IPS-NIHi7 (cell line): Measurements from ENCODE around the gene TUBB2A.
"Not testable (repeated sequence)": the region's sequence is repeated elsewhere in the genome, so short reads cannot be mapped to it uniquely, and the experiment has no call there.

ENCODE experiments used
- DNase-seq: peaks from one replicate; pipeline ENCODE4 v3.0.0; 2012; ENCODE audit warnings: mixed read lengths; ENCODE audit errors: extremely low spot score

Gene TUBB2A

DNA sequence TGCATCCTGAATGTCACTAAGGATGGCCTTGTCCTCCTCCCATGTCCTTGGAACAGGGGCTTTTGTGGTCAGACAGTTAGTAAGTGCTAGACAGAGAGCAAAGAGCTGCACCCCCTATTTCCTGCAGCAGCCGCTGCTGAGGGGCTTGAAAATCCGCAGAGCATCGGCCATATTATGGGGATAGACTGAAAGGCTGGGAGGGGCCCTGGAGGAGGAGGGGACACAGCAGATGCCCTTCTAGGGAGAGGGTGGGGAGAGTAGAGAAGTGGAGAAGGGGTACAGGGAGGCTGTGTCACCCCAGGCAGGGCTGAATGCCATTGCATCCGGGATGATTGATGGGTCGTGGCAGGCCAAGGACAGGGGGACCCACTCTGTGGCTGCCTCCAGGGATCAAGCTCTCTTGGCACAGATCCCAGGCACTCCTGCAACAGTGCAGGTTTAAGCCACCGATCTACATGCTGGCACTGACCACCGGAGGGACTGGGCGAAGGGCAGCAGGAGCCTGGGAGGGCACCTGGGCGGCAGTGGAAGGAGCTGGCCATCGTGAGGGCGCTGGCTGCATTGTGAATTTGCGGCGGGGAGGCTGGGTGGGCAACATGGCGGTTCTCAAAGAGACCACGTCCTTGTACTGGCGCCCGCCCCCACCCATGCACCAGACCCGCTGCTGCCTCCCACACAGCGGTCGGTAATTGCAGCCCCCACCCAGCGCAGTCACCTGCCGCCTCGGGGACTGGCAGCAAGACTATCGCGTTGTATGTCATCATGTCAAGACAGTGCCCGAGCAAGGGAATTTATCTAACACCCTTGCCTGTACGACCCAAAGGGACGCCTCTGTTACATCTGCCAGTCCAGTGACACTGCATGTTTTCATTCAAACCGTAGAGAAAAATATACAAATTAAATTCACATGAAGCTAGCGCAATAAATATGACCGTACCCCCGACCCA, 887 bp downstream of the TUBB2A start:
- DNase-seq: not testable (repeated sequence)

DNA sequence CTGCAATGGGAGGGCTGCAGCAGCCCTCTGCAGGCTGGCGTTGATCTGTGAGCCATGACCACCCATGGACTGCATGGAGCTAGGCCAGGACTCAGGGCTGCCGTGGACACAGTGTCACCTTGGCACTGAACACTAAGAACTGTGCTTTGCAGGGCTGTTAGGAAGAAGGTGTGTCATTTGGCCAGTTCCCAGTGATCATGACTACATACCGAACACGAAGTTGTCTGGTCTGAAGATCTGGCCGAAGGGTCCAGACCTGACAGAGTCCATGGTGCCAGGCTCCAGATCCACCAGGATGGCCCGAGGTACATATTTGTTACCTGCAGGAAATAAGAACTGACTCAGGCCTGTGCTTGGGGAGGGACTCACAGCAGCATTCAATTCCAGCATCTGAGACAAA, 1.9 kb downstream of the TUBB2A start:
- DNase-seq: not testable (repeated sequence)

DNA sequence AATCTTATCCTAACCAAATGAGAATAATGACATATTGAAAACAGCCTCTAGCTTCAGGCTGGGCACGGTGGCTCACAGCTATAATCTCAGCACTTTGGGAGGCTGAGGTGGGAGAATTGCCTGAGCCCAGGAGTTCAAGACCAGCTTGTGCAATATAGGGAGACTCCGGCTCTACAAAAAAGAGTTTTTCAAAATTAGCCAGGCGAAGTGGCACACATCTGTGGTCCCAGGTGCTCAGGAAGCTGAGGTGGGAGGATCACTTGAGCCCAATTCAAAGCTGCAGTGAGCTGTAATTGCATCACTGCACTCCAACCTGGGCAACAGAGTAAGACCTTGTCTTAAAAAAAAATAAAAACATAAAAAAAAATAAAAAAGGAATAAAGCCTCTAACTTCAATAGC, 4.7 kb downstream of the TUBB2A start:
- no peak for DNase-seq

DNA sequence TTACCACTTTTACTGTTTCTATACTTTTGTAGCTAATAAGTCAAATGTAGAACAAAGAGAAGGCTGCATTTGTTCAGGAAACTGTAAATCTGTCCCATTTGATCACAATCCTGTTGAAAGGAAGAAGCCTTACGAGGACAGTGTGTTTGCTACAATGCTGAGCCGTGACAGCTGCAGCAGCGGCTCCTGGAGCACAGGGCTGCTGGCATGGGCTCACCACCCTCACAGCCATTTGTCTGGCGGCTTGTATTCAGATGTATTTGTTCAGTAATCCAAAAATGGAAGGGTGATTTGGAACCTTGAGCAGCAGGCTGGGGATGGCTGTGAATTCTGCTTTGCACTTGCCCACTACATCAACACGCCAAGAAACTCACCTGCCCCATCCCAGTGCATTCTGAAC, 5.7 kb downstream of the TUBB2A start:
- no peak for DNase-seq

DNA sequence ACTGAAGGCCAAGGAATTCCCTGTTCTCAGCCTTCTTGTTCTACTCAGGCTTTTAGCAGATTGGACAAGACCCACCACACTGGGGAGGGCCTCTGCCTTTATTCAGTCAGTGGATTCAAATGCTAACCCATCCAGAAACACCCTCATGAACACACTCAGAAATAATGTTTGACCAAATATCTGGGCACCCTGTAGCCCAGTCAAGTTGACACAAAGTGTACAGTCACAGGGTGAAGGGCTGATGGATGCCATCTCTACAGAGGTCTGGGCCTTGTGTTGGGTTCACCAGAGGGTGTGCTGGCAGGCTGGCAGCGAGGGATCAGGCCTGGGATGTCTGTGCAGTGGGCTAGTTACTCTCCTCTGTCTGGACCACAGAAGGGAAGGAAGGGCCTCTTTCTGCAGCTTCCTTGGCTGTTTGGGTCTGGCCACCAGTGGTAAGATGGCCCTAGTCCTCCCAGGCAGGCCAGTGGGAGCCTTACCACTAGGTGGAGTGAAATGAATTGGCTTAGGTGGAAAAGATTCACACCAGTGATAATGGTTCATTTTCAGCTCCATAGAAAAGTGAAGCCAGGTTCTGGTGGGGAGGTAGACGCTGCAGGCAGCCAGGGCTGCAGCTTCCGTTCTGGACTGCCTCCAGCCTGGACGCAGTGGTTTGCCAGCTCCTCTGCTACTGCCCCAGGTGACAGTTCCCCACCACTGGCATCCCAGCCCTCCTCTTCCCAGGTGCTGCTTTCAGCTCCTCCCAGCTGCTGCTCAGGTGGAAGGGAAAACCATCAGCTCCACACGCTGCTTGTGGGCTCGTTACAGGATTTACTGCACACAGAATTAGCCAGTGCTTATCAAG, 9.2 kb downstream of the TUBB2A start:
- no peak for DNase-seq

DNA sequence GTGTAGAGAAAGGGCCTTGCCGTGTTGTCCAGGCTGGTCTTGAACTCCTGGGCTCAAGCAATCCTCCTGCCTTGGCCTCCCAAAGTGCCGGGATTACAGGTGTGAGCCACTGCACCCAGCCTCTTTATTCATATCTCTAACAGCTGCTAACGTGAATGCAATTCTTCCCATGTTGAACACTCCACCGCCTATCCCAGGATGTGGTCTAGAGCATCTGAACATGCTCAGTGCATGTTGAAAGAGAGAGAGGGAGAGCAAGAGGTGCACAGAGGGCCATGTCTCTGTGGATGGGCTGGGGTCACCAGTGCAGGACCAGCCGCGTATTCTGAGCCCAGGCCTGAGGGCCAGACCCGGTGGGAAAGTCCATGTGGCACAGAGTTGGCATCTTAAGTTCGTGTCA, 12.8 kb downstream of the TUBB2A start:
- DNase-seq: no peak

DNA sequence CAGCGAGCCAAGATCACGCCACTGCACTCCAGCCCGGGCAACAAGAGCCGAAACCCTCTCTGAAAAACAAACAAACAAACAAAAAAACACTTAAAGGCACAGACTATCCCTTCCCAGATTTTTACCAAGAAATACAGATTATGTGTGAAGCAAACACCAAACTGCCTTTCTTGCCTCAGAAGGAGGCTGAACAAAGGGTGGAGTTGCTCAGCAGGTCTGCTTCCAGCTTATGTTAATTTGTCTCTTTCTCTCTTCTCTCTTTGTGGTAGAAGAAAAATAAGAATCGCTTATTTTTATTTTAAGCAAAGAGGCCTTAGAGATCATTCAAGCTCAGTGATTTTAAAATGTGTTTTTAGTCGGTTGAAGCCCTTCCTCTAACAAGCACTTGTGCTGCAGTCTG, 14.2 kb downstream of the TUBB2A start:
- DNase-seq: no peak

DNA sequence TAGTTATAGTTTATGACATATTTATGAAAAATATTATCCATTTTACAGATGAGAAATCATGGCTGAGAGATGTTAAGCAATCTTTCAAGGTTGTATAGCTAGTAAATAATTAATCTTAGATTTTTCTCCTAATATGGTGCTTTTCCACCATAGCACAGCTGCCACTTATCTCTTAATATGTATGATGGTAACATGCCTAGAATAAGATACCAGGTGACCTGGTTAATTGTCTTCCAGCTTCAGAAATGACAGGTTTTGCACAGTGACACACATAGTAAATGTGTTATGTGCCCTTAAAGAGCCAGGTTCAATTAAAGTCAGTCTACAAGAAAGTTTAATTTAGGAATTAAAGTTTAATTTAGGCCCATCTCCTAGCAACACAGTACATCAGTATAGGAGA, 14.8 kb downstream of the TUBB2A start:
- no peak for DNase-seq

DNA sequence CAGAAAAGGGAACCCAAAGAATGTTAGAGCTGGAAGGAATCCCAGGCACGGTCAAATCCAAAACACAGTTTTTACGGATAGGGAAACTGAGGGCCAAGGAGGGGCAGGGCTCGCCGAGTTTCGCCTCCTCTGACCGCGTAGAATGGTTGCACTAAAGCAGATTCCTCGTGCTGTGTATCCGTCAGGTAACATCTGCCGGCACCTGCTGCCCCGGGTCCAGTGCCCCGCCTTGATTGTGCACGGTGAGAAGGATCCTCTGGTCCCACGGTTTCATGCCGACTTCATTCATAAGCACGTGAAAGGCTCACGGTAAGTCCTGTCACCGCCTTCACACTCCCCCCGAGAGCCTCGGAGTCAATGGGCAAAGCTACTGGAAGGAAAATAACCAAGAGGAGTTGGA, 17.1 kb downstream of the TUBB2A start:
- no peak for DNase-seq

DNA sequence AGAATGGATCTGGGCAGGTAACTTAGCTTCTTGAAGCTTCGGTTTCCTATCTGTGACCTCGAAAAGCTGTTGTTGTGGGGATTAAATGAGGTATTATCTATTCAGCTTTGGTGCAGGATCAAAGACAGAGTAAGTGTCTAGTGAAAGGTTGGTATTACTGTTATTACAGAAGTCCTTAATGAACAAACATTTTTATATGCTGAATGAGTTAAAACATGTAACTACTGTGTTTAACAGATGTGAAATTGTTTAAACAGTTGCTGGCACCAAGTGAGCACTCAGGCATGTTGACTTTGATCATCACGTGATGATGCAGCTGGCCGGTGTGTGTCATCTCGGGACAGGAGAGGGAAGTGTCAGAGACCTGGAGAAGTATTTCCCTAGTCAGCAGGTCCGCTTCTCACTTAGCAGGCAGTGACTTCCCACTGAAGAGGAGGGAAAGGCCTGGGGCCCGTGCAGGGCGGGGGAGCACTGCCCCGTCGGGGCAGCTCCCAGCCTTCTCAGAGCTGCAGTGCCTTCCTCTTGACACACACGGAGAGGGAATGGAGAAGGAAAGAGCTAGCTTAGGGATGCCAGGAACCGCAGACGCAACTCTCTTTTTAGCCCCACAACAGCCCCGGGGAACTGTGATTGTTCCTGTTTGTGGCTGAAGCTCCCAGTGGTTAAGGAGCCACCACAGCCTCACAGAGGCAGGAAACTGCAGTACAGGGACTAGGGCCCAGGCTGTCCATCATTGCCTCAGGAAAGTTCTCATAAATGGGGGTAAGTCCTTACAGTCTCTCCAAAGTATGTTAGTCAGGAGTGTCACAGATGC, 18.0 kb downstream of the TUBB2A start:
- DNase-seq: no peak

DNA sequence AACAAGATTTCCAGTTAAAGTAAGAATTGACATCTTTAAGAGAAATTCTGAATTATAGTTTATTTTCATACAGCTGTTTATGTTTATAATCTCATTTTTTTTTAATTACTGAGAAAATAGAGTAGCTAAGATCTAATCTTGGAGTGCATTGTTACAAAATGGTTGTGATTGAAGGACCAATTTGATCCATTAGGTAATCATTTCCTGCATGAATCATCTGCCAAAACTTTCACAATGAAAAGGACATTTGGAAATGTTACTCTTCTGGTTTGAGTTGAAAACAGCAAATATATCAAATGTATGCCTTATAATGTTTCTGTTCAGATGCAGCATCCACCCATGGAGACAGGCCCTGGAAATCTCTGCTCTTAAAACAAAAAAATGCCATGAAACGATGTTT, 19.0 kb downstream of the TUBB2A start:
- no peak for DNase-seq

DNA sequence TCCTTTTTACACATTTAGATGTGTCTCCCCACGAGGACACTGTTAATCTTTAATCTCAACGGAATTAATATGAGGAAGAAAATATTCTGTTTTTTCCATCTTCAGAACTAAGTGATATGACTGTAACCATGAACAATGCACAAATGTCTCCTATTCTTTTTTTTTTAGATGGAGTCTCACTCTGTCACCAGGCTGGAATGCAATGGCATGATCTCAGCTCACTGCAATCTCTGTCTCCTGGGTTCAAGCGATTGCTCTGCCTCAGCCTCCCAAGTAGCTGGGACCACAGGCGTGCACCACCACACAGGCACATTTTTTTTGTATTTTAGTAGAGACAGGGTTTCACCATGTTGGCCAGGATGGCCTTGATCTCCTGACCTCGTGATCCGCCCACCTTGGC, 19.5 kb downstream of the TUBB2A start:
- not testable (repeated sequence) for DNase-seq

DNA sequence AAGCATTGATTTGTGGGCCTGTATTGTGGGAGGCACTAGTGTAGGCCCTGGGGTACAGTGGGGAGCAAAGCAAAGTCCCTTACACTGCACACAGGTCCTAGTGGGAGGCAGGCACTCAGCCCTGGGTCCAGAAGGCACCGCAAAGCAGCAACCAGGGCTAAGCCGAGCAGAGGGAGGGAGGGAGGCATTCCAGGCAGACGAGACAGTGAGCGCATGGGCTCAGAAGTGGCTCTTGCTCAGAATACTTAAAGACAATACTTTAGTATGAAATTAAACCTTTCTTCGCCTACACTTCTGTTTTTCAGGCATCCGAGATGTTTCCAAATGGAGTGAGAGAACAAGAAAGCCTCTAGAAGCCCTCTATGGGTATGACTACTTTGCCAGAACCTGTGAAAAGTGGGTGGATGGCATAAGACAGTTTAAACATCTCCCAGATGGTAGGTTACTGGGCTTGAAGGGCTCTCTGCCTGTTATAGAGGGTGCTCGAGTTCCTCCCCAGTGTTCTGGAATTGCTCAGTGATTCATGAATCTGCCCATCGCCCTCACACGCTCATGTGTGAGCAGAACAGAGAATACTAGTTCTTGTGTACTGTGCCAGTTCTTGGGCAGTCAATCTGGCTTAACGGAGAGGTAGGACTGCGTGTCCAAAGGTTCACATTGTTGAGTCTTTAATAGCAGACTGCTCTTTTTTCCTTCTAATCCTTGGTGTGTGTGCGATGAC, 20.1 kb downstream of the TUBB2A start:
- no peak for DNase-seq

DNA sequence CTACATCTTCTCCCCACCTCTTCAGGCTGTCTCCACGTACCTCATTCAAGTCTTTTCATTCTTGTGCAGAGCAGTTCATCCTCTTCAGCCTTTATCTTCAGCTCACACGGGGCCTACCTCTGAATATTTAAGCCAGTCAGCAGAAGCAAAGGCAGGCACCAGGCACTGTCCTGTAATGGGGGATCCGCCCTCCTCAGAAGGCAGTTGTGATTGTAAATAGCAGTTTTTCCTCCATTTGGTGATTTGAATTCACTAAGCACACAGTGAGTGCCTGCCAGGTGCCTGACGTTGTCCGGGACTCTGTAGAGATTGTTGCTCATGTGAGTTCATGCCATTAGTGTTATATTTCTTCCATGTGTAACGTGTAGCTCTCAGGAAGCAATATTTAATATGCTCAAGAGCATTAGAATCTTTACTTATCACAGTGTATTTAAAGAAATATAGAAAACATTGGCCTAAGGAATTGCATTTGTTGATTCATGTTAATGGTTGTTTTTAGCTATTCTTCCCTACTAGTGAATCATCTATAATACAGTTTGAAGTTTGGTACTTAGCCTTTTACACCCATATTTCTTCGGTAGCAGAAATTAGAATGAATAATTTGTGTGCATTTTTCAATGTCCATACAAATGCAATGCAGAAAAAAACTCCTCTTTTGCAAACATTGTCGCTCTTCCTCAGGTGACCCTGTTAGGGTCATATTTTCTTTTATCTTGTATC, 20.9 kb downstream of the TUBB2A start:
- no peak for DNase-seq

DNA sequence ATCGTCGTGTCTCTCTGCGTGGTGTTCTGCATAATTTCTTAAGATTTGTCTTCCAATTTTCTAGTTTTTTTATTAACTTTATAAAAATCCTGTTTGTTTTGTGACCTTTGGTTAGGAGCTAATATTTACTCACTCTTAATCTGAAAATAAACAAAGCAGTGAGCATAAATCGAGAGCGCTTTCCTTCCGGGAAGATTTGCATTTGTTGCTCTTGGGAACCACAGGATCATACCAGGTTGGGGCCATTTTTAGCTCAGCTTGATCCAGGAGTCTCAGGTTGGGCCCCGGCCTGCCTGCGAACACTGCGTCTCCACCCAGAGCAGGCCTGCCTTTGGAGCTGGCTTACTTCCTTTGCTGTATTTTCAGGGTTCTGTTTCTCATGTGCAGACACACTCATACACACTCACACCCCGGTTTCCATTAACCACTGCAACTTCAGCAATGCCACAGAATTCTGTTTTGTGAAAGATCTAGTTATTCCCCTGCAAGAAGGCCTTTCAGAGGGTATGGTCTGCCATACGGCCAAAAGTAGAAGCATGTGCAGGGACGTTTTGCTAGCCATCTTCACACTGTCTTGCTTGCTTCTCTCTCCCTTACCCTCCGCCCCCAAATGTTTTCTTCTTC, 21.6 kb downstream of the TUBB2A start:
- no peak for DNase-seq

DNA sequence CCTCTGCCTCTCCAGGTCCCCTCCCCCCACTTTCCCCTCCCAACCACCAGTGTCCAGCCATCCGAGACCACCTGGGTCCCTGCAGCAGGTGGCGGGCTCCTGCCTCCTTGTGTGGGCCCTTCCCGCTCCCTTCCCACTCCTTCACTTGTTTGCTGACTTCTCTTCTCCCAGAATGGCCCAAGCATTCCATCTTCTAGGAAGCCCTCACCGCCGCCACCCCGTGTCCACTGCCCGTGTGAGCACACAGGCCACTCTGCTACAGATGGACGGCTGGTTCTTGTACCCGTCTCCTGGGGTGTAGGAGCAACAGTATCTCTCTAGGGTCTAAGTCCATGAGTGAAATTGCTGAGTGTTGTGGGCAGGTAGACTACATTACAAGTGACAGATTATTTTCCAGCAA, 23.8 kb downstream of the TUBB2A start:
- DNase-seq: no peak

DNA sequence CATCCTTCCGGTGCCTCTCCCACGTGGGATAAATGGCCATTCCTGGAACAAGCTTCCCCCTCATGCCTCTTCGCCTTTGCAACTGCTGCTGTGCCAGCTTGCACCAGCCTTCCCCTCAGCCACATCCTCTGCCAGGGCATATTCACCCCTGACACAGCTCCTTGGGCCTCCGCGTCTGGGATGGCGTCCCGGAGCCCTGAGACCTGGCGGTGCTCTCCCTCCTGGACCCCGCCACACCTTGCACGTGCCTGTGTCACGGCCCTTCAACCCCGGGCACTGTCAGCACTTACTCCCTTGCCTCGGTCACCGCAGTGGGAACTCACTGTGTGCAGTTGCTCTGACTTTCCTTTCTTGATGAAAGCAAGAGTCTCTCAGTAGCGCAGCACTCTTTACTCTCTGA, 25.6 kb downstream of the TUBB2A start:
- no peak for DNase-seq

DNA sequence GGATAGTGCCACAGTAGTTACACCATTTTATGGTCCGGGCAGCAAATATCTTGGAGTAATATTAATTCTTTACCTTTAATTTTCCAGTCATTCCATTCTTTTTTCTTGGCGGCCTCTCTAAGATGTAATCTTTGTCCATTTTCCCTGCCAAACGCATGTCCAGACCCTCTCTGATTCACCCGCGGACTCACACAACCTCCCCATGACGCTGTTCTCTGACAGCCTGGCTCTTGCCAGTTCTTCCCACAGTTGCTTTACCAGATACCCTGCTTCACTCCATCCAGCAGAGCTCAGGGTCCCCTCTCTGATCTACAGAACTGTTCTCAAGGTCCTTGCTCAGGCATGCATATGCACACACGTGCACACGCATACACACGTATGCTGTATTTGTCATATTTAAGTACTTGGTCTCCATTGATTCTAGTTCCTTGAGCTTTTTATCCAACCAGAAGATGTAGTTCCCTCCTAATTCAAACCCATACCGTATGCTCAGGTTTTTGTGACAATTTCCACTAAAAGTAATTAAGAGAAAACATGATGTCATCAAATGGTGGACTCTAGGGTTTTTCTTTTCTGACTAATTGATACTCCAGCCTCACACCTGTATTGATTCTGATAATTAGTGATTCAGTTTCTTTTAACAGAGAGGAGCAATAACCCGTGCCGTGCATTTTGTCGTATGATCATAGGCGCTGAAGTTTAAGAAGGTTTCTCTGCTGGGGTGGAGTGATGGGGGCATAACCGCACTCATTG, 28.8 kb downstream of the TUBB2A start:
- DNase-seq: no peak

DNA sequence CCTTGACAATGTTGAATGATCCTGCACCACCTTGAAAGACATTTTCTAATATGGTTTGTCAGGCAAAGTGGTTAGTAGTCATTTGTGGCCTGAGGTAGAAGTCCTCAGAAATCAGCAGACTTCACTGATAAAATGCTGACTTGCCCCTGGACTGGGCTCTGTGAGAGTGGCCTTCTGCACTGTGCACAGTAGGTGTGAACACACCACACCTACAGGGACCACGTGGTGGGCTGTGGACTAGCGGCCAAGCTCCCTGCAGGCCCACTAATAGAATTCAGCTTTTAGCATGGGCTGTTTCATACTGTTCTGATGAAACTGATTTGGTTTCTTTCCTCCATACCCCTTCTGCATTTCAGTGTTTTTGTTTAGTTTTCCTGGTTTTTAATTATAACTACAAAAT, 31.5 kb downstream of the TUBB2A start:
- DNase-seq: no peak
